ENCODE measurements around the gene MLX. TPM values are rescaled to one million over a fixed set of nuclear protein-coding genes. Genes with fewer than 3 reads are reported as not detected.
"Not testable (repeated sequence)": the region's sequence is repeated elsewhere in the genome, so short reads cannot be mapped to it uniquely, and the experiment has no call there.

Gene MLX
- total RNA-seq, 1 donor = 22.0 TPM

DNA sequence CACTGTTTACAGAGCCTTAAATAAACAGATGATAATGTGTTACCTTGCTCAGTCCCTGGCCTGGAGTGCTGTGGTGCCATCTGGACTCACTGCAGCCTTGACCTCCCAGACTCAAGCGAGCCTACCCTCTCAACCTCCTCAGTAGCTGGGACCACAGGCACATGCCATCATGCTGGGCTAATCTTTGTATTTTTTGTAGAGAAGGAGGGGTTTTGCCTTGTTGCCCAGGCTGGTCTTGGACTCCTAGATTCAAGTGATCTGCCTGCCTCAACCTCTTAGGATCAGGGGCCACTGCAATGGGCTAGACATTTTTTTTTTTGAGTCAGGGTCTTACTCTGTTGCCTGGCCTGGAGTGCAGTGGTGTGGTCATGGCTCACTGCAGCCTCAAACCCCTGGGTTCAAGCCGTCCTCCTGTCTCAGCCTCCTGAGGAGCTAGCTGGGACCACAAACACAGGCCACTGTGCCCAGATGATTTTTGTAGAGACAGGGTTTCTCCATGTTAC lies 35.9 kb upstream of the MLX start:
- Histone ChIP-seq H3K4me3 (ENCODE audit: low read length) (no peak overlapping the region), H3K27me3 (ENCODE audit: insufficient read depth, low read length) (no peaks in the 10 kb centered on the region), H3K4me1 (ENCODE audit: insufficient read depth, low read length) (peaks cover 59% of the 10 kb centered on the region), H3K9me3 (ENCODE audit: low read depth, low read length) (no peaks in the 10 kb centered on the region)

DNA sequence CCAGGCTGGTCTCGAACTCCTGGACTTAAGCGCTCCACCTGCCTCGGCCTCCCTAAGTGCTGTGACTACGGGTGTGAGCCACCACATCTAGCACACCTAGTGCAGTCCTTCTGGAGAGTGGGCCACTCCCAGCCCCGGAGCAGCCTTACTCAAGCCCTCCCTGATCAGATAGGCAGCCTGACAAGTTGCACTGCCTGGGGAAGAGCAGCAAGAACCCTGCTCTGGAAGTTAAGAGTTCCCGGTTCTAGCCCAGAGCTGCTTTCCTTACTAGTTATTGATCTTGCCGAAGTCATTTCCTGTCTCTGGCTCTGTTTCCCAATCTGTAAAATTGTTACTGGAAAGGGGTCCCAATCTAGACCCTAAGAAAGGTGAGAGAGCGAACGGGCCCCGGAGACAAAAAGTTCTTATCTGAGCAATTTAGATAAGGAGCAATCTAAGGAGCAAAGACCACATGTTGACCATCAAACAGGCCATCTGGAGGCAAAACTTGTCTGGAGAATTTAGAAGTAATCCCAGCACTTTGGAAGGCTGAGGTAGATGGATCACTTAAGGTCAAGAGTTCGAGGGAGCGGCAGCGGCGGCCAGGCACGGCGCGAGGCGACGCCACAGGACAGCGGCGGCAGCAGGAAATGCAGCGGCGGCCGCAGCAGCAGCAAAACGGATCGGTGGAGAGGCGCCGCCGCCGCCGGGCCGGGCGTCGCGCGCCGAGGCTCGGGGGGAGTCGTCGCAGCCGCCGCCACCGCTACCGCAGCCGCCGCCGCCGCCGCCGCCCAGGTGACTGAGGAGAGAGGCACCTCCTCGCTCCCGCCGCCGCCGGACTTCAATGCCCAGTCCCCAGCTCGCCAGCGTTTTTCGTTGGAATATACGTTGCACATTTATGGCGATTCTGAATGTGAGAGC lies 35.2 kb upstream of the MLX start:
- Histone ChIP-seq H3K4me1 (ENCODE audit: insufficient read depth, low read length) (peaks cover 61% of the 10 kb centered on the region), H3K9me3 (ENCODE audit: low read depth, low read length) (no peaks in the 10 kb centered on the region), H3K27me3 (ENCODE audit: insufficient read depth, low read length) (no peaks in the 10 kb centered on the region), H3K4me3 (ENCODE audit: low read length) (peak overlapping the region; percentile 42)

- no peaks in the 10 kb centered on the region for H3K27me3 ChIP-seq (ENCODE audit: insufficient read depth, low read length)
- H3K9me3 ChIP-seq (ENCODE audit: low read depth, low read length) = no peaks in the 10 kb centered on the region
- peak overlapping the region; percentile 37 for H3K4me3 ChIP-seq (ENCODE audit: low read length)
- H3K4me1 ChIP-seq (ENCODE audit: insufficient read depth, low read length) = peaks cover 46% of the 10 kb centered on the region
Measured at GRCh38 chr17:42535155-42536047, 31.5 kb upstream of the MLX start.

- peaks cover 40% of the 10 kb centered on the region for H3K4me1 ChIP-seq (ENCODE audit: insufficient read depth, low read length)
- no peaks in the 10 kb centered on the region for H3K9me3 ChIP-seq (ENCODE audit: low read depth, low read length)
- H3K27me3 ChIP-seq (ENCODE audit: insufficient read depth, low read length) = no peaks in the 10 kb centered on the region
- peak within 1 kb of the TSS; percentile 37 for H3K4me3 ChIP-seq (ENCODE audit: low read length)
Measured at GRCh38 chr17:42536048-42536371, 30.9 kb upstream of the MLX start, which contains the start of gene NAGLU. Gene NAGLU (plus strand): TSS chr17:42536241. CDS start chr17:42536273, 32 bp downstream.

DNA sequence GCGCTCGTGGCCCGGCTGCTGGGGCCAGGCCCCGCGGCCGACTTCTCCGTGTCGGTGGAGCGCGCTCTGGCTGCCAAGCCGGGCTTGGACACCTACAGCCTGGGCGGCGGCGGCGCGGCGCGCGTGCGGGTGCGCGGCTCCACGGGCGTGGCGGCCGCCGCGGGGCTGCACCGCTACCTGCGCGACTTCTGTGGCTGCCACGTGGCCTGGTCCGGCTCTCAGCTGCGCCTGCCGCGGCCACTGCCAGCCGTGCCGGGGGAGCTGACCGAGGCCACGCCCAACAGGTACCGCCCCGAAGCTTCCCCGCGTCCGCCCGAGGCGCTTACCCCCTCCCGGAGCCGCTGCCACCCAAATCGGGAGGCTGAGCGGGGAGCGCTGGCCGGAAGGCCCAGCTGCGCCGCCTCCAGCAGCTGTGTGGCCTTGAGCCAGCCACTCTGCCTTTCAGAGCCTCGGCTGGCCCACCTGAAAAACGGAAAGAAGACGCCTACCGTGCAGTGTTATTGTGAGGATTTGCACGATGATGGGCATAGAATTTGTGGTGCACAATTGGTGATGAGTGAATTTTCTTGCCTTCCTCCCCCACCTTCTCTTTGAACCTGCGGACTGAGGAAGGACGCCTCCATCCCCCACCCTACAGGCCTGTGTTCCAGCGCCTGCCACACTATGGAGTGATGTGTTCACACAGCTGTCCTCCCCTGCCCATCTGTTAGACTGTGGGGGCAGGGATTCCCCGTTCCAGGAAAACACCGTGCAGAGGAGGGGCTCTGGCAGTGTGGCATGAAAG lies 30.3 kb upstream of the MLX start:
- no peaks in the 10 kb centered on the region for H3K9me3 ChIP-seq (ENCODE audit: low read depth, low read length)
- H3K4me3 ChIP-seq (ENCODE audit: low read length) = peak overlapping the region; percentile 37

DNA sequence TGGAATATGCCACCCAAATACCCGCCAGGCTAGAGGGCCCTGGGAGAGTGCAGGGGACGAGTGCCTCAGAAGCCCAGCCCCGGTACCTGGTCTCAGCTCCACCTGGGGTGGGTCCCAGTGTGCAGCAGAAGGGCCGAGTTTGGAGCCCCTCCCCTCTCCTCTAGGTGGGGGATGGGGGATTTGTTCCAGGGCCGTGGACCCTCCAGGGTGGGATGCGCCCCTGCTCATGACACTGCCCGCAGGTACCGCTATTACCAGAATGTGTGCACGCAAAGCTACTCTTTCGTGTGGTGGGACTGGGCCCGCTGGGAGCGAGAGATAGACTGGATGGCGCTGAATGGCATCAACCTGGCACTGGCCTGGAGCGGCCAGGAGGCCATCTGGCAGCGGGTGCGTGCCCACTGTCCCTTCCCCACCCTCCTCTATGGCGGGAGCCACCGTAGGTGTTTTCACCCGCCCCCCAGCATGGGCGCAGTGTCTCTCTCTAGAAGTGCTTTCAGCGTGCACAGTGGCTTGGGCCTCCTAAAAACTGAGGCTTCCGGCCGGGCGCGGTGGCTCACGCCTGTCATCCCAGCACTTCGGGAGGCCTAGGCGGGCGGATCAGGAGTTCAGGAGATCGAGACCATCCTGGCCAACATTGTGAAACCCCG lies 29.6 kb upstream of the MLX start:
- H3K4me3 ChIP-seq (ENCODE audit: low read length) = no peak overlapping the region
- H3K4me1 ChIP-seq (ENCODE audit: insufficient read depth, low read length) = peaks cover 35% of the 10 kb centered on the region
- no peaks in the 10 kb centered on the region for H3K27me3 ChIP-seq (ENCODE audit: insufficient read depth, low read length)
- no peaks in the 10 kb centered on the region for H3K9me3 ChIP-seq (ENCODE audit: low read depth, low read length)

More for the DNA sequence above, 30.3 kb upstream of the MLX start:
- Histone ChIP-seq H3K27me3 (ENCODE audit: insufficient read depth, low read length) (no peaks in the 10 kb centered on the region), H3K4me1 (ENCODE audit: insufficient read depth, low read length) (peaks cover 40% of the 10 kb centered on the region)

DNA sequence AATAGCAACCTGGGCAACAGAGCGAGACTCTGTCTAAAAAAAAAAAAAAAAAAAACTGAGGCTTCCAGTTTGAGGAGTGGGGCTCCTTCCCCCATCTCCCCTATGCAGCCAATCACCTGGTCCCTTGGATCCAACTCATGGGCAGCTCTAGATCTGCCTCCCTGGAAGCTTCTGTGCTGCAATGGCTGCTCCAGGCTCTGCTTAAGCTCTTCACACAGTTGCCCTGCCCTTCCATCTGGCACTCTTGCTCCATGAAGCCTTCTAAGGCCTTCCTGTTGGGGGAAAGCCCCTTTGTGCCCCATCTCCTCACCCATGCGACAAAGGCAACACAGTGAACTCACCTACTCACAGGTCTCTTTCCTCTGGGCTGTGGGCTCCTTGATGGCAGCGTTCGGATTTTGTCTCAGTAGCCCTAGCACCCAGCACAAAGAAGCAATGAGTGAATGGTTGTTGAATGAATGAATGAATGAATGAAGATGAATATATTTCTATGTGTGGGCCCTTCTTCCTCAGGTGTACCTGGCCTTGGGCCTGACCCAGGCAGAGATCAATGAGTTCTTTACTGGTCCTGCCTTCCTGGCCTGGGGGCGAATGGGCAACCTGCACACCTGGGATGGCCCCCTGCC lies 29.0 kb upstream of the MLX start:
- no peaks in the 10 kb centered on the region for H3K9me3 ChIP-seq (ENCODE audit: low read depth, low read length)
- peaks cover 28% of the 10 kb centered on the region for H3K4me1 ChIP-seq (ENCODE audit: insufficient read depth, low read length)
- H3K4me3 ChIP-seq (ENCODE audit: low read length) = no peak overlapping the region
- H3K27me3 ChIP-seq (ENCODE audit: insufficient read depth, low read length) = no peaks in the 10 kb centered on the region

DNA sequence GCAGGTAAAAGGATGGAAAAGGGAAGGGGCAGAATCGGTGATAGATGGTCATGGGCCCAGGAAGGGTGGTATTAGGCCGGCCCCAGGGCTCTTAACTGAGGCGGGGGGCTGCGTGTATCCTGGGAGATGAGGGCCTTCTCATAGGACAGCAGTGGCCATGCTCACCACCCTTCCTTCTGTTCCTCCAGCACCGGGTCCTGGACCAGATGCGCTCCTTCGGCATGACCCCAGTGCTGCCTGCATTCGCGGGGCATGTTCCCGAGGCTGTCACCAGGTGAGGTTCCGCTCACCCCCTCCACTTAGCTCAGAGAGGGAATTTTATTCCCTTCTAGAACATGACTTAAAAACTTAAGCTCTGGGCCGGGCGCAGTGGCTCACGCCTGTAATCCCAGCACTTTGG lies 28.4 kb upstream of the MLX start:
- Histone ChIP-seq H3K27me3 (ENCODE audit: insufficient read depth, low read length) (no peaks in the 10 kb centered on the region), H3K9me3 (ENCODE audit: low read depth, low read length) (no peaks in the 10 kb centered on the region), H3K4me1 (ENCODE audit: insufficient read depth, low read length) (peaks cover 28% of the 10 kb centered on the region), H3K4me3 (ENCODE audit: low read length) (no peak overlapping the region)

- H3K4me3 ChIP-seq (ENCODE audit: low read length); H3K9me3 ChIP-seq (ENCODE audit: low read depth, low read length); H3K27me3 ChIP-seq (ENCODE audit: insufficient read depth, low read length): not testable (repeated sequence)
- peaks cover 21% of the 10 kb centered on the region for H3K4me1 ChIP-seq (ENCODE audit: insufficient read depth, low read length)
Measured at GRCh38 chr17:42540558-42540957, 26.3 kb upstream of the MLX start.

GRCh38 chr17:42541041-42541833 lies 25.7 kb upstream of the MLX start:
- Histone ChIP-seq H3K9me3 (ENCODE audit: low read depth, low read length) (no peaks in the 10 kb centered on the region), H3K4me3 (ENCODE audit: low read length) (no peak overlapping the region), H3K4me1 (ENCODE audit: insufficient read depth, low read length) (peaks cover 17% of the 10 kb centered on the region), H3K27me3 (ENCODE audit: insufficient read depth, low read length) (no peaks in the 10 kb centered on the region)

DNA sequence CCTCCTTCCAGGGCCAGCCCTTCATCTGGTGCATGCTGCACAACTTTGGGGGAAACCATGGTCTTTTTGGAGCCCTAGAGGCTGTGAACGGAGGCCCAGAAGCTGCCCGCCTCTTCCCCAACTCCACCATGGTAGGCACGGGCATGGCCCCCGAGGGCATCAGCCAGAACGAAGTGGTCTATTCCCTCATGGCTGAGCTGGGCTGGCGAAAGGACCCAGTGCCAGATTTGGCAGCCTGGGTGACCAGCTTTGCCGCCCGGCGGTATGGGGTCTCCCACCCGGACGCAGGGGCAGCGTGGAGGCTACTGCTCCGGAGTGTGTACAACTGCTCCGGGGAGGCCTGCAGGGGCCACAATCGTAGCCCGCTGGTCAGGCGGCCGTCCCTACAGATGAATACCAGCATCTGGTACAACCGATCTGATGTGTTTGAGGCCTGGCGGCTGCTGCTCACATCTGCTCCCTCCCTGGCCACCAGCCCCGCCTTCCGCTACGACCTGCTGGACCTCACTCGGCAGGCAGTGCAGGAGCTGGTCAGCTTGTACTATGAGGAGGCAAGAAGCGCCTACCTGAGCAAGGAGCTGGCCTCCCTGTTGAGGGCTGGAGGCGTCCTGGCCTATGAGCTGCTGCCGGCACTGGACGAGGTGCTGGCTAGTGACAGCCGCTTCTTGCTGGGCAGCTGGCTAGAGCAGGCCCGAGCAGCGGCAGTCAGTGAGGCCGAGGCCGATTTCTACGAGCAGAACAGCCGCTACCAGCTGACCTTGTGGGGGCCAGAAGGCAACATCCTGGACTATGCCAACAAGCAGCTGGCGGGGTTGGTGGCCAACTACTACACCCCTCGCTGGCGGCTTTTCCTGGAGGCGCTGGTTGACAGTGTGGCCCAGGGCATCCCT lies 23.5 kb upstream of the MLX start:
- H3K9me3 ChIP-seq (ENCODE audit: low read depth, low read length) = no peaks in the 10 kb centered on the region
- no peak overlapping the region for H3K4me3 ChIP-seq (ENCODE audit: low read length)
- H3K27me3 ChIP-seq (ENCODE audit: insufficient read depth, low read length) = peaks cover 3% of the 10 kb centered on the region
- peaks cover 12% of the 10 kb centered on the region for H3K4me1 ChIP-seq (ENCODE audit: insufficient read depth, low read length)

- H3K27me3 ChIP-seq (ENCODE audit: insufficient read depth, low read length) = peaks cover 8% of the 10 kb centered on the region
- H3K9me3 ChIP-seq (ENCODE audit: low read depth, low read length) = no peaks in the 10 kb centered on the region
- H3K4me1 ChIP-seq (ENCODE audit: insufficient read depth, low read length) = peaks cover 19% of the 10 kb centered on the region
- H3K4me3 ChIP-seq (ENCODE audit: low read length) = no peak overlapping the region
Measured at GRCh38 chr17:42544874-42545283, 22.0 kb upstream of the MLX start.

Data from mononuclear cell (primary cell).